Liver (tissue), 3 donors: ENCODE results near the gene AP1S1.
"Not testable (repeated sequence)": the region's sequence is repeated elsewhere in the genome, so short reads cannot be mapped to it uniquely, and the experiment has no call there.

ENCODE experiments used
- ATF3 ChIP-seq: IDR thresholded peaks from 2 replicates; pipeline ENCODE4 v1.6.1; 2016; ENCODE audit warnings: antibody characterized with exemption
- CTCF ChIP-seq: fragments of 150-350 bp; IDR thresholded peaks from 2 replicates; pipeline ENCODE4 v1.5.1; 2017; ENCODE audit warnings: improper control_type of control experiment, low read depth, low read length; ENCODE audit not compliant: missing input control
- EGR1 ChIP-seq, 2 donors: IDR thresholded peaks; 2 replicates each; pipeline ENCODE4 v1.6.1; 2016 to 2018; ENCODE audit warnings: antibody characterized with exemption in 2 of 2, low read depth in 2 of 2
- FOXA1 ChIP-seq: IDR thresholded peaks from 2 replicates; pipeline ENCODE4 v1.6.1; 2016; ENCODE audit warnings: antibody characterized with exemption
- GABPA ChIP-seq, 2 donors: IDR thresholded peaks in 1 of 2; conservative IDR thresholded peaks in 1 of 2; 2 replicates each; pipeline ENCODE4 v1.6.1; 2016; ENCODE audit warnings: antibody characterized with exemption in 2 of 2, mild to moderate bottlenecking in 1 of 2, moderate library complexity in 1 of 2
- HNF4G ChIP-seq: IDR thresholded peaks from 2 replicates; pipeline ENCODE4 v1.6.1; 2016; ENCODE audit warnings: antibody characterized with exemption
- JUND ChIP-seq, 2 donors: IDR thresholded peaks; 2 replicates each; pipeline ENCODE4 v1.6.1; 2016; ENCODE audit warnings: antibody characterized with exemption in 2 of 2
- MAX ChIP-seq: IDR thresholded peaks from 2 replicates; pipeline ENCODE4 v1.6.1; 2016; ENCODE audit warnings: antibody characterized with exemption
- RAD21 ChIP-seq, 2 donors: IDR thresholded peaks; 2 replicates each; pipeline ENCODE4 v1.6.1; 2016; ENCODE audit warnings: antibody characterized with exemption in 2 of 2, mild to moderate bottlenecking in 2 of 2
- REST ChIP-seq: IDR thresholded peaks from 2 replicates; pipeline ENCODE4 v1.6.1; 2016; ENCODE audit warnings: antibody characterized with exemption, mild to moderate bottlenecking
- RXRA ChIP-seq, 2 donors: IDR thresholded peaks; 2 replicates each; pipeline ENCODE4 v1.6.1; 2017 to 2018; ENCODE audit warnings: antibody characterized with exemption in 2 of 2, mild to moderate bottlenecking in 1 of 2
- TAF1 ChIP-seq: conservative IDR thresholded peaks from 2 replicates; pipeline ENCODE4 v1.6.1; 2016; ENCODE audit warnings: antibody characterized with exemption, mild to moderate bottlenecking
- YY1 ChIP-seq: IDR thresholded peaks from 2 replicates; pipeline ENCODE4 v1.6.1; 2016; ENCODE audit warnings: antibody characterized with exemption, mild to moderate bottlenecking
- ZBTB33 ChIP-seq: IDR thresholded peaks from 2 replicates; pipeline ENCODE4 v1.6.1; 2016; ENCODE audit warnings: antibody characterized with exemption
- donor health status: healthy.
- donor health status: healthy.

GRCh38 chr7:101199522-101199921 lies 45.2 kb downstream of the AP1S1 start:
- TF ChIP-seq MAX; CTCF; RXRA (IDR thresholded peaks at IDR 0.05); EGR1 (IDR thresholded peaks at IDR 0.05; ENCODE audit: low read depth in 2 of 2); FOXA1; GABPA (IDR thresholded peaks at IDR 0.05 in 1 of 2, conservative IDR thresholded peaks at IDR 0.05 in 1 of 2); TAF1; ATF3; REST; YY1; RAD21 (IDR thresholded peaks at IDR 0.05); JUND (IDR thresholded peaks at IDR 0.05); HNF4G; ZBTB33: not testable (repeated sequence)
